ENCODE results near the gene TXNL1. TPM values are rescaled to one million over a fixed set of nuclear protein-coding genes. Genes with fewer than 3 reads are reported as not detected.

The TXNL1 gene
- total RNA-seq, 4 donors from 2014 or later: 100 to 125 (median 116) TPM

GRCh38 chr18:56570978-56571377 is 67.4 kb downstream of the TXNL1 start:
- Histone ChIP-seq H3K27ac (peak overlapping the region in 1 of 4 donors; percentile 46), H3K4me3 (no peak overlapping the region), H3K36me3 (no peaks in the 10 kb centered on the region), H3K27me3 (no peaks in the 10 kb centered on the region), H3K4me1 (peaks cover 0 to 11% of the 10 kb centered on the region in 2 donors), H3K9me3 (no peaks in the 10 kb centered on the region)
- intact Hi-C loops (cut with DNase I; ENCODE audit: low total_unique reads) (loop anchor here (10.0 kb wide), 2 partner anchors 126 to 706 kb away; no protein-coding TSS in a partner anchor), in situ Hi-C loops (cut with MboI; ENCODE audit: low sequenced_read_pairs in 4 of 4) (loop anchor here in 3 of 4 donors (10.0 to 25.0 kb wide), 4 partner anchors 1156 to 1476 kb away; no protein-coding TSS in a partner anchor)
- DNase-seq (no peak), ATAC-seq (peak in 1 of 2 donors; percentile 43)
- TF ChIP-seq CTCF (IDR thresholded peaks at IDR 0.05 in 4 of 5, conservative IDR thresholded peaks at IDR 0.05 in 1 of 5) (no peak), POLR2A (IDR thresholded peaks at IDR 0.05) (no peak)

GRCh38 chr18:56569416-56569815 is 69.0 kb downstream of the TXNL1 start:
- in situ Hi-C loops (cut with MboI; ENCODE audit: low sequenced_read_pairs in 4 of 4) (loop anchor here in 1 of 4 donors (25.0 kb wide), 1 partner anchor 1232 kb away; no protein-coding TSS in a partner anchor), intact Hi-C loops (cut with DNase I; ENCODE audit: low total_unique reads) (no loop called here)
- H3K4me3 ChIP-seq: no peak overlapping the region
- TF ChIP-seq POLR2A (IDR thresholded peaks at IDR 0.05) (no peak), CTCF (IDR thresholded peaks at IDR 0.05 in 4 of 5, conservative IDR thresholded peaks at IDR 0.05 in 1 of 5) (no peak)
- H3K27me3 ChIP-seq: no peaks in the 10 kb centered on the region
- H3K9me3 ChIP-seq: no peaks in the 10 kb centered on the region
- no peak overlapping the region for H3K27ac ChIP-seq
- no peak for ATAC-seq
- H3K36me3 ChIP-seq: no peaks in the 10 kb centered on the region
- no peaks in the 10 kb centered on the region for H3K4me1 ChIP-seq
- DNase-seq: no peak

- H3K4me3 ChIP-seq: no peak overlapping the region
- H3K4me1 ChIP-seq: no peaks in the 10 kb centered on the region
- intact Hi-C loops (cut with DNase I; ENCODE audit: low total_unique reads) (no loop called here), in situ Hi-C loops (cut with MboI; ENCODE audit: low sequenced_read_pairs in 4 of 4) (loop anchor here in 1 of 4 donors (25.0 kb wide), 1 partner anchor 1232 kb away; no protein-coding TSS in a partner anchor)
- H3K27ac ChIP-seq: no peak overlapping the region
- TF ChIP-seq CTCF (IDR thresholded peaks at IDR 0.05 in 4 of 5, conservative IDR thresholded peaks at IDR 0.05 in 1 of 5) (no peak), POLR2A (IDR thresholded peaks at IDR 0.05) (no peak)
- no peaks in the 10 kb centered on the region for H3K27me3 ChIP-seq
- no peaks in the 10 kb centered on the region for H3K9me3 ChIP-seq
- H3K36me3 ChIP-seq: no peaks in the 10 kb centered on the region
- no peak for DNase-seq
- ATAC-seq: no peak
These were observed 69.4 kb downstream of the TXNL1 start for GRCh38 chr18:56568986-56569385.

GRCh38 chr18:56565551-56566345 is 72.6 kb downstream of the TXNL1 start:
- H3K27me3 ChIP-seq: no peaks in the 10 kb centered on the region
- no peak for TF ChIP-seq CTCF (IDR thresholded peaks at IDR 0.05 in 4 of 5, conservative IDR thresholded peaks at IDR 0.05 in 1 of 5)
- TF ChIP-seq POLR2A (IDR thresholded peaks at IDR 0.05): no peak
- H3K27ac ChIP-seq: peak overlapping the region; percentile 7 to 59 (median 42)
- no peaks in the 10 kb centered on the region for H3K4me1 ChIP-seq
- H3K36me3 ChIP-seq: no peaks in the 10 kb centered on the region
- no peak overlapping the region for H3K4me3 ChIP-seq
- intact Hi-C loops (cut with DNase I; ENCODE audit: low total_unique reads) (no loop called here), in situ Hi-C loops (cut with MboI; ENCODE audit: low sequenced_read_pairs in 4 of 4) (loop anchor here in 1 of 4 donors (25.0 kb wide), 1 partner anchor 1228 kb away; no protein-coding TSS in a partner anchor)
- H3K9me3 ChIP-seq: no peaks in the 10 kb centered on the region
- ATAC-seq (peak; percentile 81 to 82), DNase-seq (peak; percentile 28 to 29)

Data from gastrocnemius medialis (tissue), 4 donors.